GM12891 (cell line): Measurements from ENCODE around the gene CDK5R1.
"Not testable (repeated sequence)": the region's sequence is repeated elsewhere in the genome, so short reads cannot be mapped to it uniquely, and the experiment has no call there.

Source experiments
- DNase-seq: peaks from one replicate; pipeline ENCODE4 v3.0.0; 2011; ENCODE audit warnings: low spot score; ENCODE audit not compliant: insufficient read length
- FAIRE-seq: peaks from 2 replicates; lab custom pipeline; 2011; peaks lifted over from hg19 to GRCh38; lab: Jason Lieb, UNC
- PAX5 ChIP-seq: IDR thresholded peaks from 2 replicates; pipeline ENCODE4 v1.6.1; 2011; ENCODE audit warnings: low read length, moderate library complexity, mild to moderate bottlenecking; ENCODE audit not compliant: insufficient read depth, severe bottlenecking
- POLR2A ChIP-seq: IDR thresholded peaks from 2 replicates; pipeline ENCODE4 v1.6.1; 2011; ENCODE audit warnings: low read depth, low read length, control low read depth
- POLR2AphosphoS5 ChIP-seq: IDR thresholded peaks from 2 replicates; pipeline ENCODE4 v1.6.1; 2011; ENCODE audit warnings: low read depth, low read length, control low read depth
- POU2F2 ChIP-seq: IDR thresholded peaks from 2 replicates; pipeline ENCODE4 v1.6.1; 2011; ENCODE audit warnings: low read depth, mild to moderate bottlenecking, control low read depth, low read length, moderate library complexity
- SPI1 ChIP-seq: IDR thresholded peaks from 2 replicates; pipeline ENCODE4 v1.6.1; 2011; ENCODE audit warnings: low read depth, low read length, control low read depth
- TAF1 ChIP-seq: IDR thresholded peaks from 2 replicates; pipeline ENCODE4 v1.6.1; 2011; ENCODE audit warnings: low read depth, low read length, control low read depth

CDK5R1 gene

GRCh38 chr17:32520737-32521404 lies 34.1 kb downstream of the CDK5R1 start:
- DNase-seq (no peak), FAIRE-seq (no peak)
- TF ChIP-seq PAX5 (no peak), POLR2A (no peak), SPI1 (no peak), TAF1 (no peak), POU2F2 (no peak)

GRCh38 chr17:32523017-32523680 lies 36.4 kb downstream of the CDK5R1 start:
- FAIRE-seq (peak; percentile 96), DNase-seq (no peak)
- peak; percentile 96 for TF ChIP-seq SPI1
- no peak for TF ChIP-seq PAX5
- TF ChIP-seq POLR2A = peak; percentile 86
- TF ChIP-seq POU2F2 = peak; percentile 93; the same call in 1 of the 2 replicates
- peak; percentile 89 for TF ChIP-seq POLR2AphosphoS5
- TF ChIP-seq TAF1 = peak; percentile 55

GRCh38 chr17:32523827-32524552 lies 37.2 kb downstream of the CDK5R1 start:
- no peak for TF ChIP-seq POU2F2
- TF ChIP-seq PAX5 = peak; percentile 96
- peak; percentile 19 for TF ChIP-seq POLR2A
- TF ChIP-seq TAF1 = peak; percentile 34; the same call in 1 of the 2 replicates
- peak; percentile 39; the same call in 1 of the 2 replicates for TF ChIP-seq SPI1
- 0 out of 2 replicates have a peak, but pooled peaks have one; percentile 10 for TF ChIP-seq POLR2AphosphoS5
- no peak for DNase-seq
- peak; percentile 93 for FAIRE-seq

GRCh38 chr17:32524553-32524880 lies 37.7 kb downstream of the CDK5R1 start:
- FAIRE-seq = not testable (repeated sequence)

GRCh38 chr17:32525122-32525521 lies 38.3 kb downstream of the CDK5R1 start:
- TF ChIP-seq PAX5 = no peak
- no peak for TF ChIP-seq POLR2A
- TF ChIP-seq POU2F2 = no peak
- no peak for TF ChIP-seq TAF1
- no peak for TF ChIP-seq SPI1
- TF ChIP-seq POLR2AphosphoS5 = no peak
- FAIRE-seq = peak; percentile 84
- no peak for DNase-seq

More at GRCh38 chr17:32524553-32524880, 37.7 kb downstream of the CDK5R1 start:
- not testable (repeated sequence) for DNase-seq

- no peak for FAIRE-seq
- no peak for DNase-seq
- TF ChIP-seq SPI1 = no peak
These were observed 40.4 kb downstream of the CDK5R1 start for GRCh38 chr17:32527146-32527545.

- DNase-seq (no peak), FAIRE-seq (no peak)
- TF ChIP-seq TAF1 = no peak
These were observed 42.0 kb downstream of the CDK5R1 start for GRCh38 chr17:32528825-32529224.

- no peak for FAIRE-seq
- DNase-seq = no peak
- TF ChIP-seq PAX5 (no peak), POLR2AphosphoS5 (no peak), POU2F2 (no peak), SPI1 (no peak), POLR2A (no peak), TAF1 (no peak)
These were observed 42.8 kb downstream of the CDK5R1 start for GRCh38 chr17:32529604-32530003.

- FAIRE-seq (peak; percentile 33), DNase-seq (no peak)
- TF ChIP-seq SPI1 (no peak), TAF1 (no peak; the same call in 1 of the 2 replicates), POU2F2 (no peak), POLR2AphosphoS5 (no peak), PAX5 (no peak), POLR2A (no peak)
These were observed 46.5 kb downstream of the CDK5R1 start for GRCh38 chr17:32533296-32533695.
